Hematopoietic multipotent progenitor cell treated with erythropoietin and hydrocortisone succinate and interleukin-3 and kit ligand, for 6 days (in vitro differentiated cells): ENCODE data around the gene SERPINA12.
"Not testable (repeated sequence)": the region's sequence is repeated elsewhere in the genome, so short reads cannot be mapped to it uniquely, and the experiment has no call there.

Experiments used
- DNase-seq: peaks from one replicate; pipeline ENCODE4 v3.0.0-alpha.2; 2015

The SERPINA12 gene

DNA sequence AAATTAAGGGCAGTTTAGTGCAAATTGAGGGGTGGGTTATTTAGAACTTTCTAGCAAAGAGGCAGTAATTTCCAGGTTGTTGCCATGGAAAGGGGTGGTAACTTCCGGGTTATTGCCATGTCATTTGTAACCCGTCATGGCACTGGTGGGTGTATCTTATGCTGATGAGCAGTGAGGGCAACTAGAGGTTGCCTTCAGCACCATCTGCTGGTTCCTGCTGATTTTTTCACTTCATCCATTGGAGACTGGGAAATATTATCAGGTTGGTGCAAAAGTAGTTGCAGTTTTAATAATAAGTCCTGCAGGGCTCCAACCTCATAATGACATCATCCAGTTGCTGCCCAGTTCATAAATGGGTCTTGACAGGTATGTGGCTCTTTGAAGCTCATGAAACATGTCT, 27.6 kb upstream of the SERPINA12 start:
- DNase-seq: peak; percentile 26

DNA sequence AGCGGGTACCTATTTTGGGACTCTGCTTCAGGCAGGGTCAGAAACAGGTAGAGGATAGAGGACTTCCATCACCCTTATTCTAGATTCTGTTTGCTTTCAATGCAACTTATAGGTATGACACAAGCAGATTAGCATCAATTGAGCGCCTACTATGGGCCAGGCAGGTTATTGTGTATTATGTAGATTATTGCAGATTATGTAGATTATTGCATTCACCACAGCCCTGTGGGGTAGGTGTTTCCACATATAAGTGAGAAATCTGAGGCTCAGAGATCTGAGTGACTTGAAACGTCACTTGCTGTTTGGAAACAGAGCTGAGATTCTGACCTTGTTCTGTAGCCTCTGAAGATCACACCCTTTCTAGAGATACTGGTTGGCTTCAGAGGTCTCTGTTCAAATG, 26.2 kb upstream of the SERPINA12 start:
- DNase-seq: no peak

DNA sequence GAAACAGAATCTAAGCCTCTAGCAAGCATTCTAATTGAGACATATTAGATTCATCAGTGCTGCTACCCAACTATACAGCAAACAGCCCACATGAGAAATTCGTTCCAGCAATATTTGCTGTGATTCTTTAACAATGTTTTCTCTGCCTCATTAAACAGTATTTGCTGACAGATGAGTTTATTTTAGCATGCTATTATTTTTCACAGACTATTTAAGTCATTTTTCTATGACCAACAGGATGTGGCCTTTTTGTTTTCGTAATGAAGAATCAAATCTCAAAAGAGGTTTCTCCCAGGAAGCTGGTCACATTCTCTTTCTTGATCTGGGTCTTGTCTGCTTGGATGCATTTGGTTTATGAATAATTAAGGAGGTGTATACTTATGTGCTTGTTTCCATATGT, 23.2 kb upstream of the SERPINA12 start:
- DNase-seq: no peak

DNA sequence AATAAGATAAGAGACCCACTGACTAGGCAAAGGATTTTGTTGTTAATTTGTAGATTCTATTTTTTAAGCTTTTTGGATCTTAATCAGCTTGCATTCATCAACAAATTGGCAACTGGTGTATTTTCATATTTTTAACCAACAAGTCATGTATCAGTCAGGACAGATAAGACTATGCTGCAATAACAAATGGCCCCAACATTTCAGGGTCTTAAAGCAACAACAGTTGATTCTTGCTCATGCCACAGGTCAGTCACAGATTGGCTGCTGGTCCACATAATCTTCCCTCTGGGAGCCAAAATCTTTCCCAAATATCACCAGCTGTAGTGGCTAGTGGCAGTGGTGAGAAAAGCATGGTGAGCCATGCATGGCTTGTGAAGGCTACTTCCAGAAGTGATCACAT, 21.9 kb upstream of the SERPINA12 start:
- DNase-seq: no peak

DNA sequence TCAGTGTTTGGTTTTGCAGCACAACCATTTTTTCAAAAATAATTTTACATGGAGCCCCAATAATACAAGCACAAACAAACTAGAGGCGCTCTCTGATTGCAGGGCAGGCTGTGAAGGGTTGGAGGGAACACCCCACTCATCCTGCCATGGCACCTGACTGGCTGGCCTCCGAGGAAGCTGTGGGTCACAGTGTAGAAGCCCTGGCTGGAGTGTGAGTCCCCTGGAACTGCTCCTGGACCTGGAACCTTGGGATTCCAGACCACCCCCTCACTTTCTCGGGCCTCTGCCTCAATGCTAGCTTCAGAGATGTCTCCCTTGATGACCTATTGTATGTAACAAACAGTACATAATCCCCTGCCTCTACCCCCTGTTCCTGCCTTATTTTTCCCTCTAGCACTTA, 14.8 kb upstream of the SERPINA12 start:
- DNase-seq: no peak

DNA sequence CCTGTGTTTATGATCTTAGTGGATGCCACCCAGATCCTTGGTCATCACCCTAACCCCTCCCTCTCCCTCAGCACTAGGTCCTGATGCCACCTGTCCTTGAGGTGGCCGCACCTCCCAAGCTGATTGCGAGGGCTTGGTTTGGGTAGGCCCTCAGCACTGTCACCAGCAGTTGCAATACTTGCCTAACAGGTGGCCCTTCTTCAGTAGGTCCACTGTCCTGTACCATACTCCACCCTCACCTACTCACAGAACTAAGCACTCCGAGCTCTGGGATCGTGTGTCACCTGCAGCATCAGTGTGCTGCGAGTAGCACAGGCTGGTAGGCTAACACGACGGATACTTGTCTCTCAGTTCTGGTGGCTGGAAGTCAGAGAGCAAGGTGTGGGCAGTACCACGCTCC, 14.0 kb upstream of the SERPINA12 start:
- no peak for DNase-seq

DNA sequence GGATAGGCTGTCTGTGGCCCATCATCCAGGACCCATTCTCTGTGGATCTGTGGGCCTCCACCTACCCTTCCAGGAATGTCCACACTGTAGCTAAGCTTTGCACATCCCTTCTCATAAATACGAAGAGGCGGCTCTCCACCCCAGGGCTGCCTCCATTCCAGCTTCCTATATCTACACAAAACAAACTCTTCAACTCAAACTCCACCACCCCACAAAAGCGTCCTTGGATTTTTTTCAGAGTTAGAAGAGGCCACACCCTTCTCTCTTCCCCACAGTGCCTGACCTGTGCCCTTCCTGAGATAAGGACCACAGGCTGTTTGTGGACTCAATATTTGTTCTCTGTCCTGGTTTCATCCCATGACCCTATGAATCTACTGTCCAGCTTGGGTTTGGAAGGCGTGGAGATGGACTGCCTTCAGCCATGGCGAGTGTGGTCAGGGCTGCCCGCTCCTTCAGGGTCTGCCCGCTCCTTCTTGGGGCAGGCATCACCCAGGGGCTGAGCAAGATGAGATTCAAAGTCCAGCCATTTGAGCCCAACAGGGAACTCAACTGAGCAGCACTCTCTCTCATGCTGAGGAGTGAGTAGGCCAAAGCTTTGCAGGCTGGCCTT, 13.0 kb upstream of the SERPINA12 start:
- DNase-seq: no peak

DNA sequence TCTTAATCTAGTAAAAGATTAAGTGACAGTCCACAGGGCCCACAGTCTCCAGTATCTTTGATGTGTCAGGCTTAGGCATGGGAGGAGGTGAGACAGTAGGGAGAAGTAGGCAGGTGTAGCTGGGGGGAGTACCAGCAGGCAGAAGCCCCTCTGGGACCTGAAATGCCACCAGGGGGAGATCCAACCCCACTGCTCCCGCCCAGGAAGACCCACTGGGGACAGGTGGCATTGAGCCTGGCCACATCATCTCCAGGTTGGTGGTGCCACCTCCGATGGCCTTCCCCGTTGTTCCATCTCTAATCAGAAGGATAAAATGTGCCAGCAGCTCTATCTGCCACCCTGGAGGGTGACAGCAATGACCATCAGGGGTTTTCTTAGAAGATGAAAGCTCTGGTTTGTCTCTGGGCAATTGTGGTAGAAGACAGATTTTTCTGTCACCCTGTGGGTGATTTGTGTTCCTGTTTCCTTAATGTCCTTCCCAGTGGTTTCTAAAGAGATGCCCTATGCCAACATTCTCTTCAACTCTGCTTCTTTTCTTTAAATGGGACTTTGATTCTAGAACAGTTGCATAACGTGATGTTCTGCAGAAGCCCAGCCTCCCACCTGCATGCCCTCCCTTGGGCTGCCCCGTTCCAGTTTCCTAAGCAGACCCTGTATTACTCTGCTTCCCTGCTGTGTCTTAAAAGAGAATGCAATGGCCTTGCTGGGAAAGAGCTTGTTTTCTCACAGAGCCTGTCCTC, 12.3 kb upstream of the SERPINA12 start:
- no peak for DNase-seq

DNA sequence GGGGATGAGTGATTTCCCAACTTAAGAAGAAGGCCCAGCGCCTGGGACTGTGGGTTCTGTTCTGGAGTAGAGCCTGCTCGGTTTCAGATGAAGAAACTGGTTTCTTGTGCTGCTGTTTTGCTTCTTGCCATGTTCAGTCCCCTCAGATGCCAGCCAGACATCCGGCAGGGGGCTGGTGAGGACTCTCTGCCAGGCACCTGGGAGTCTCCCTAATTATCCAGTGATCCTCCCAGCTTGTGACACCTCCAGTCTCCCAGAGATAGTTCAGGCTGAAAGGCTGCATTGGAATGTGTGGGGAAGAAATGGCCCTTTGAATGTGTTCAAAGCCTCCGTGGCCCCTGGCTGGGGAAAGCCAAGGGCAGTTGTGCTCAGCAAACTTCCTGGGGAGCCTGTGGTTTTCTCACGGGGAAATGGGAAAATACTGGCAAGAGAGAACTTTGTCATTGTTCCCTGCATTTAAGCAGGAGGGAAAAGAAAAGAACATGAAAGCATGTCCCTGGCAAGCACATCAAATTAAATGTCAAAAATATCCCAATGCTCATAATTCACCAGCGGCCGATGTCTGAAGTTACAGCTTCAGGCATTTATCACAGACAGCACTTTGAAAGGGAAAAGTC, 8.5 kb upstream of the SERPINA12 start:
- DNase-seq: no peak

DNA sequence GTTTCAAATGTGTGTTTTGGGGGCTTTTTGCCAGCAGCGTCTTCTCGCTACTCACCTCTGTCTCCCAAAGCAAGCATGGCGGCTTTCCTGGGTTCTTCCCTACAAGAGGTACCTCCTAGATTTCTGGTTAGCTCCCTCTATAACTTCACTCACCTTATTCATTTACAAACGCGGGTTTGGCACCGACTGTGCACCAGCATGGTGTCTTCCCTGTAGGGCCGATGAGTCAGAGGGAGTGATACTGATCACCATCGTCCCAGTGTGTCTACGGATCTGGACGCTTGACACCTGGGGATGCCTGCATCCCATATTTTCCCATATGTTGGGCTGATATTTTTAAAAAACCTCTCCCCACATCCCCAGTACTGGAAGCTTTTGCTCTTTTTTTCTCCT, 8.0 kb upstream of the SERPINA12 start:
- DNase-seq: no peak

DNA sequence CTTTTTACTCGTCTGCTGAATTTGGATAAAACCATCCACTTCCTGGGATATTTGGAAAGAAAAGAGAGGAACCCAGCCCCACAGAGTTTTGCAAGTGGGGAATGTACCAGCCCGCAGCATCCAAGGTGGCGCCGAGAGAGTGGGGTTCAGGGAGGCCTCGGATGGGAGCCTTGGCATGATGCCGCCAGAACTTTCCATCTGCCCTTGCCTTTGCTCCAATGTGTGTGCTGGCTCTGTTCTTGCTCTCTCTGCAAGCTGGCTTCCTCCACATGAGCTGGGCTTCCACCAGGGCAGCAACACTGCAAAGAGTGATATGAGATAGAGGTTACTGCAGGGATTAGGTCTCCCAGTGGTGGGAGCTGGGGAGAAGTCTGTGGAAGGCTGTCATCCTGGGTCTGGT, 6.6 kb upstream of the SERPINA12 start:
- DNase-seq: no peak

DNA sequence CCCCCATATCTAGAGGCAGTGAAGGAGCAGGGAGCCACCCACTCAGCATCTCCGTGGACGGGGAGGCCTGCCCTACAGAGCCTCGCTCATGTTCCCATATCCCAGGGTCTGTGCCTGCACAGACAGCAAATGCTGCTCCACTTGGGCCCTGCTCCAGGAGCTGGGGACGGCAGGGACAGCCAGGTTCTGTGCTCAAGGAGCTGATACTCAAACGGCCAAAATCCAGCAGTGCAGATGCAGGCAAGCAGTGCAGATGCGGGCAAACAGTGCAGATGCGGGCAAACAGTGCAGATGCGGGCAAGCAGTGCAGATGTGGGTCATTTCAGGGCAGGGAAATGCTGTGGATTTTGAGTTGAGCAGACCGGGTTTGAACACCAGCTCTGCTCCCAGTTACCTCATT, 6.2 kb upstream of the SERPINA12 start:
- DNase-seq: no peak

DNA sequence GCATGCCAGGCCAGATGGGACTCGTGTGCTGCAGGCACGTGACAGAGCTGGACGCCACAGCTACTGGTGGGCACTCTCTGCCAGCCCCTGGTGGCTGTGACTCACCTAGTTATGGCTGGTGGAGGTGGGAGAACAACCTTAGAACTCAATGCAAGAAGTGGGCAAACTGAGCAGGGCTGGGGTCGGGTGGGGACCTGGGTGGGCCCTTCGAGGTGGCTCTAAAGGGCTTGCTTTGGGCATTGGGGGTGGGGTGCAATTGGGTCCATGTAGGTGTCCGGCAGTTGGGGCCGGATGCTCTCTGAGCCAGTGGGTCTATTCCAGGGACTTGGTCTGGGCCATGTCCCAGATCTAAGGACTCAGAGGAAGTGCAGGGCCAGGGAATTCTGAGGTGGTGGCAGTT, 5.1 kb upstream of the SERPINA12 start:
- no peak for DNase-seq

DNA sequence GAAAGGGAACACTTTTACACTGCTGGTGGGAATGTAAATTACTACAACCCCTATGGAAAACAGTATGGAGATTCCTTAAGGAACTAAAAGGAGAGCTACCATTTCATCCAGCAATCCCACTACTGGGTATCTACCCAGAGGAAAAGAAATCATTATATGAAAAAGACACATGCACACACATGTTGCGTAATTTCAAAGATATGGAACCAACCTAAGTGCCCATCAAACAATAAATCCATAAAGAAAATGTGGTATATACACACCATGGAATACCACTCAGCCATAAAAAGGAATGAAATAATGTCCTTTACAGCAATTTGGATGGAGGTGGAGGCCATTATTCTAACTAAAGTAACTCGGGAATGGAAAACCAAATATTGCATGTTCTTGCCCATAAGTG, 1.2 kb upstream of the SERPINA12 start:
- DNase-seq: not testable (repeated sequence)

DNA sequence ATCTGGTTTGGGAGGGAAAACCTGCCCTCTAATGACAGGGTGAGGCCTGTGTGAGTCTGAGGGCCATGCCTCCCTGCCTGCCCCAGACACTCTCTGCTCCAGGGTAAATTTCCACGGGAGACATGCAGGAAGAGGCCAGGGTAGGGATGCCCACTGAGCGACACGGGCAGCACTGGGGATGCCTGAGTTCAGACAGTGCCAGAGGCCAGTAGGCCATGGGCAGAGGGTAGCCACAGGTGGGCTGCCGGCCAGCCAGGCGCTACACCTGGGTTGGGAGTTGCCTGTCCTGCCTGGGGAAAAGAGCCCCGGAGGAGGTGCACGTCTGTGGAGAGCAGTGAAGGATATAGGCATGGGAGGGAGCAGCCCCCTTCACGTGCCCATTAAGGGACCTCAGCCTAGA, 3.6 kb downstream of the SERPINA12 start:
- DNase-seq: no peak

DNA sequence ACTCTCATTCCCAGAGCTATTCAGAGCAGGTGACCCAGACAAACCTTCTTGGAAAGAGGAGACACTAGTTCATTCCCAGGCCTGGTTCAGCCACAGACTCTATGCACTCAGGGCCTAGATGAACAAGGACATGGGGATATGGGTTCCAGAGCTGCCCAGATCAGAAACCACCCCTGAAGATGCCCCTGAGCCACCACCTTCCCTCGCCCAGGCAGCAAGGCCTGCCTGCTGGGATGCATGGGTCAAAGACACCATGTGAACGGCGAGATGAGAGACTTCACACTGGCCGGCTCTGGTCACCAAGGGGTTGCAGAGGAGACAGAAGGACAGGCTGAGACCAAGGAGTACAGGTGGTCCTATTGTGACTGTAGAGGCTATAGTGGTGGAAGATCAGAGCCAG, 4.1 kb downstream of the SERPINA12 start:
- no peak for DNase-seq

DNA sequence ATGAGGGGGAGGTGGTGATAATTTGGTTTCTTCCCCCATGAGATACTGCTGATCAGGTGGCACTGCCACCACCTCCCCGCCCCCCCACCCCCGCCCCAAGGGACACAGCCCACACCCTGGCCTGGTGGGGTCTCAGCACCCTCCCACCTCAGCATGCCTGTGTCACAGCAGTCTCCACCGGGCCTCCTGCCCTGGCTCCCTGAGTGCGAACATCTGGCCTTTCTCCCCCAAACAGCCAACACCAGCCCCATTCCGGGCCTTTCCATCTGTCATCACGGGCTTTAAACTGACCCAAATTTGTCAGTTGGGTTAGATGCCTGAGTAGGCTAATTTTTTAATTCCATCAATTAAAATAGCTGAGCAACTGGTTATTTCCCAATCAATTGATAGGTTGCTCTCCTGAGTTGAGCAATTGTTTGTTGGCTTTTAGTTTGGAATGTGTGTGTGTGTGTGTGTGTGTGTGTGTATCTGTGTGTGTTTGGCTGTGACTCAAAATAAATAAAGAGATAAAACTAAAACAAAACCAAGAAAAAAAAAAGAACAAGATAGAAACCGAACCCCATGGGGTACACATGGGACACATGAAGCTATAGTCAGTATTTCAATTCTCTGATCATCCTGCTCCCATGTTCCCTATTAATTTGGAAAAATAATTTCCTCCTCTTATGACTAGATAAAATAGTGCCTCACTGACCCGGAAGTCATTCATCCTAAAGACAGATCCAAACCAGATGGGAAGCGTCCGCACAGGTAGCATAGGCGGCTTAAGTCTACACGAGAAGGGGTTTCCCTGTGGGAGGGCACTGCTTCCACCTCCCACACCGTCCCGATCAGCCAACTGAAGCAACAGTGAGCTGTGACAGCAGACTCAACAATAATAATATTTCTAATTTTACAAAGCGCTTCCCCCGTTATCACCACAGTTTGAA, 7.4 kb downstream of the SERPINA12 start:
- DNase-seq: no peak

DNA sequence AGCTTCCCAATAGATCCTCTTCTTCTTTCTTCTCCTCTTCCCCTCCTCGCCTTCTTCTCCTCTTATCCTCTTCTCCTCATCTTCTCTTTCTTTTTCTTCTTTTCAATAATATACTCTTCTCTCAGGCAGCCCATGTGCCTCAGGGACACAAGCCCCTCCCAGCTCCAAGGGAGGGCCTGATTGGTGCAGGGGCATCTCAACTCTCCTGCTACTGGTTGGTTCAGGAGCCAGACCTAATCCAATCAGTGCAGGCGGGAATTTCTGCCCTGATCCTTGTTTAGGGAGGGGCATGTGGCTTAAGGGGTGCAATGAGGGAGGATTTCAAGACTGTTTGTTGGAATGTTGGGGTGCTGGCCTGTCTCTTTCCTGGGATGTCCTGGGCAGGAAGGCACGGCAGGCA, 9.0 kb downstream of the SERPINA12 start:
- DNase-seq: no peak

DNA sequence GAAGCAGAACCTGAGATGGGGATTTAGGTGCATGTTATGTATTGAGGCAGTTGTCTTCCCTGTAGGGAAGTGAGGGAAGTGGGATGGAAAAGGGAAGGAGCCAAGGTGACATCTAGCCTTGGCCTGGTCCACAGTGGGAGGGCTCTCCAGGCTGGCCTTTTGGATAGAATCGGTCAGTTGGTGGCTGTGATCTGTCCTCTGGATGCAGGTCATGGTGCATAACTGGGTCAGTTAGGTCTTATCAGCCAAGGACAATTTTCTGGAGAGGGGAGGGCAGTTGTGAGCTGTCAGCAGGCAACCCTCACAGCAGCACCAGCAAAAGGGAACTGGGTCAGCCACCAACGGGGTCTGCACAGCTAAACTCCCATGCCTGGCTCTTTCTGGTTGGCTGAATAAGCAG, 9.6 kb downstream of the SERPINA12 start:
- DNase-seq: no peak

DNA sequence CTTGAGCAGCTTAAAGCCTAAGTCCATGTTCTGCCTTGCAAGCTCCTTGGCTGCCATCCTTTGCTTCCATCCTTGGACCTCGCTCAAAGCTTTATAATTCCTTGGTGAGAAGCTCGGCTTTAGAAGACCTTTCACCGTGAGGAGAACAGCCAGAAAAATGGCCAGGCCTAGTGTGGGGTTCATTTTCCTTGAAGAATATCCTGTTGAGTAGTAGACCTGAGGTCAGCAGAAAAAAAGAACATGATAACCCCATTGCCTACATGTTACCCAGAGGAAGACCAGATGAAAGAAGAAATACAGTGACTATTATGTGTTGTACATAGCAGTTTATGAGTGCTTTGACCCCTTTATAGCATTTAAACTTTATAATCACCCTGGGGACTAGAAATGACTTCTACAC, 11.1 kb downstream of the SERPINA12 start:
- DNase-seq: no peak

DNA sequence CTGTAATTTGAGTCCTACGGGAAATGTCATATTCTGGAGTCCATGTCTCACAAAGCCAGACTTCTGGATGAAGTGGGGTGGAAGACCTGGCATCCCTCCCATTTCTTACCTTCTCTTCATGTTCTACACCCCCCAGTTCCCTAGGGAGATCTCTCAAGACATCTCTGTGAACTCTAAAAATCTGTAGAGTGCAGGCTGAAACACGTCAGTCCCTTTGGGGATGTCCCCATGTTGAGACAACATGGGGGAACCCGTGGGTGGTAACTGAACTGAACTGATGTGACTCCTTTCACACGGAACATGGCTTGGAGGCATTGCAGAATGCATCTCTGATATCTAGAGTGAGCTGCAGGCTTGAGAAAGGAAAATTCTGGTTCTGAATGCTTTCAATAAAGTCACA, 15.2 kb downstream of the SERPINA12 start:
- no peak for DNase-seq

DNA sequence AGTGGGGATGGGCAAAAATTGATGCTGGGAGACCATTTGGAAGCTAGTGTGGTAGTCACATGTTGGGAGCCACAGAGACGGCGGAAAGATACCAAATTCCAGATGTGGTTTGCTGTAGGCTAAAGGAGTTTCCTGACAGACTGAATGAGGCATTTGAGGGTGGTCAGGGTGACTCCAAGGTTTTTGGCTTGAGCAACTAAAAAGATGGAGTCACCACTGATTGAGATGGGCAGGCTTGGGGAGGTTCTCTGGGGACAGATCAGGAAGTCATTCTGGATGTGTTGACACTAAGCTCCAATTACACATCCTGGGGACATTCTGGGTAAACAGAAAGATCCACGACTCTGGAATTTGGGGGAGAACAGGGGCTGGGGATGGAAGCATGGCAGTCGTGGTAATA, 17.8 kb downstream of the SERPINA12 start:
- no peak for DNase-seq

DNA sequence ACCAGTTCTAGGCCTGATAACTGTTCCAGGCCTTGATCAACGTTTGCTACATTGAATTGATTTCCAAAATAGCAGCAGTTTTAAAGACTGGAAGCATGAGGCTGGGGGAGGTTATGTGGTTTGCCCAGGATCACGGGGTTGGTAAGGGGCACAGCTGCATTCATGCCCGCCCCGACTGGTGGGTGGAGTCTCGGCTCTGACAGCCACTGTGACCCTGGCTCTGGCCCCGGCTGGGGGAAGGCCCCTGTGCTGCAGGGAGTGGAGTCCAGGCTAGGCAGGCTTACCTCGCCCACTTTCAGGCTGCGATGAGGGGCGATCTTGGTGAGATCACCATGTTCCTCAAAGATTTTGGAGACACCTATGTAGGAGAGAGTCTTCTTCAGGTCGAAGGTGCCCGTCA, 19.9 kb downstream of the SERPINA12 start:
- DNase-seq: no peak

DNA sequence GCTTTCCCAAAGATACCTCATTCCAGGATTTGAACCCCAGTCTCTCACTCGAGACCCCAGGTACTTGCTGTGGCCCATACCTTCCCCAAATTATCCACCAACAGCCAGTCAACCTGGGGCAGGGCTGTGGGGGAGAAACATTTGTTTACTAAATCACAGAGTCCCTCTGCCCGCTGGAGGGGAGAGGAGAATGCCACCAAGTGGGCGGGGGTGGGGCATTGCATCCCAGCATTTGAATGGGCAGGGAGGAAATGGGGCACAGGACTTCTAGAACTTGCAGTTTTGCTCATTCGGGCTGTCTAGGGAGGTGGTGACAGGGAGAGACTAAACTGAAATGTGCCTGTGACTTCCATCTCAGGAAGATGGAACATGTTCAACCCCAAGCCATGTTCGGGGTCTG, 22.4 kb downstream of the SERPINA12 start:
- no peak for DNase-seq
